ENCODE results near the gene TBX4. TPM values are rescaled to one million over a fixed set of nuclear protein-coding genes. Genes with fewer than 3 reads are reported as not detected.

TBX4 gene
- total RNA-seq, 4 donors from 2014 or later, result not detected

GRCh38 chr17:61478026-61478789, 26.0 kb downstream of the TBX4 start:
- TF ChIP-seq POLR2AphosphoS5 (IDR thresholded peaks at IDR 0.05) (no peak), EP300 (IDR thresholded peaks at IDR 0.05) (no peak), CTCF (IDR thresholded peaks at IDR 0.05) (no peak), POLR2A (IDR thresholded peaks at IDR 0.05; ENCODE audit: low read depth) (no peak)
- Histone ChIP-seq H3K36me3 (no peaks in the 10 kb centered on the region), H3K27me3 (peaks cover 0 to 28% (median 0%) of the 10 kb centered on the region in 4 donors), H3K4me3 (no peak overlapping the region), H3K27ac (replicated peaks in 1 of 4) (no peak overlapping the region), H3K4me1 (no peaks in the 10 kb centered on the region), H3K9me3 (no peaks in the 10 kb centered on the region)
- 90% methylated on average over 9 of the region's 9 CpGs for WGBS
- no peak for DNase-seq (ENCODE audit: extremely low spot score)
- intact Hi-C loops (cut with DNase I), result no loop called here

GRCh38 chr17:61478790-61479492, 26.7 kb downstream of the TBX4 start:
- no peaks in the 10 kb centered on the region for H3K4me1 ChIP-seq
- intact Hi-C loops (cut with DNase I), result no loop called here
- 84% methylated on average over 9 of the region's 14 CpGs for WGBS

GRCh38 chr17:61479493-61480413, 27.5 kb downstream of the TBX4 start:
- Histone ChIP-seq H3K9me3 (no peaks in the 10 kb centered on the region), H3K4me3 (no peak overlapping the region), H3K27me3 (peaks cover 0 to 26% (median 0%) of the 10 kb centered on the region in 4 donors), H3K36me3 (no peaks in the 10 kb centered on the region), H3K4me1 (no peaks in the 10 kb centered on the region), H3K27ac (replicated peaks in 1 of 4) (no peak overlapping the region)
- TF ChIP-seq POLR2AphosphoS5 (IDR thresholded peaks at IDR 0.05) (no peak), EP300 (IDR thresholded peaks at IDR 0.05) (no peak), POLR2A (IDR thresholded peaks at IDR 0.05; ENCODE audit: low read depth) (no peak), CTCF (IDR thresholded peaks at IDR 0.05) (no peak)
- no peak for DNase-seq (ENCODE audit: extremely low spot score)
- WGBS, result 89% methylated on average over 24 of the region's 25 CpGs
- intact Hi-C loops (cut with DNase I), result loop anchor here (10.0 kb wide), 1 partner anchor 55 kb away; no protein-coding TSS in a partner anchor

More at GRCh38 chr17:61478790-61479492, 26.7 kb downstream of the TBX4 start:
- DNase-seq (ENCODE audit: extremely low spot score), result no peak
- no peaks in the 10 kb centered on the region for H3K36me3 ChIP-seq
- no peak overlapping the region for H3K27ac ChIP-seq (replicated peaks in 1 of 4)
- TF ChIP-seq EP300 (IDR thresholded peaks at IDR 0.05), result no peak
- no peak for TF ChIP-seq POLR2AphosphoS5 (IDR thresholded peaks at IDR 0.05)
- TF ChIP-seq CTCF (IDR thresholded peaks at IDR 0.05), result no peak
- no peak for TF ChIP-seq POLR2A (IDR thresholded peaks at IDR 0.05; ENCODE audit: low read depth)
- H3K4me3 ChIP-seq, result no peak overlapping the region
- H3K27me3 ChIP-seq, result peaks cover 0 to 28% (median 0%) of the 10 kb centered on the region in 4 donors
- no peaks in the 10 kb centered on the region for H3K9me3 ChIP-seq

- H3K9me3 ChIP-seq, result no peaks in the 10 kb centered on the region
- H3K27me3 ChIP-seq, result peaks cover 0 to 21% (median 0%) of the 10 kb centered on the region in 4 donors
- no peaks in the 10 kb centered on the region for H3K36me3 ChIP-seq
- no peak overlapping the region for H3K4me3 ChIP-seq
- no peak for DNase-seq (ENCODE audit: extremely low spot score)
- intact Hi-C loops (cut with DNase I), result loop anchor here (10.0 kb wide), 1 partner anchor 56 kb away; no protein-coding TSS in a partner anchor
- no peak overlapping the region for H3K27ac ChIP-seq (replicated peaks in 1 of 4)
- TF ChIP-seq EP300 (IDR thresholded peaks at IDR 0.05), result no peak
- TF ChIP-seq POLR2A (IDR thresholded peaks at IDR 0.05; ENCODE audit: low read depth), result no peak
- no peak for TF ChIP-seq CTCF (IDR thresholded peaks at IDR 0.05)
- no peak for TF ChIP-seq POLR2AphosphoS5 (IDR thresholded peaks at IDR 0.05)
- 66% methylated on average over 5 of the region's 5 CpGs for WGBS
- H3K4me1 ChIP-seq, result no peaks in the 10 kb centered on the region
Observed at GRCh38 chr17:61480414-61480807, 28.2 kb downstream of the TBX4 start.
